Smooth muscle cell (in vitro differentiated cells): ENCODE data around the gene NUP98. TPM values are rescaled to one million over a fixed set of nuclear protein-coding genes. Genes with fewer than 3 reads are reported as not detected.

ENCODE experiments used
- DNase-seq: peaks from one replicate; lab custom pipeline; 2025; ENCODE audit not compliant: unreplicated experiment; lab: John Stamatoyannopoulos, UW
- H2AFZ ChIP-seq: fragments of 200-600 bp; sonication (generic); 2 replicates; pipeline ENCODE4 v1.6.0; 2016; ENCODE audit warnings: antibody characterized with exemption, low read depth, mild to moderate bottlenecking
- H3F3A ChIP-seq: fragments of 200-600 bp; sonication (generic); 2 replicates; pipeline ENCODE4 v1.6.0; 2017; ENCODE audit warnings: antibody characterized with exemption, low read depth
- H3K27ac ChIP-seq: fragments of 200-600 bp; sonication (generic); 2 replicates; pipeline ENCODE4 v1.5.1; 2016; ENCODE audit warnings: low read depth, mild to moderate bottlenecking
- H3K27me3 ChIP-seq: fragments of 200-600 bp; sonication (generic); 2 replicates; pipeline ENCODE4 v1.6.1; 2016; ENCODE audit warnings: low read depth, mild to moderate bottlenecking
- H3K36me3 ChIP-seq: fragments of 200-600 bp; sonication (generic); 2 replicates; pipeline ENCODE4 v1.5.1; 2016; ENCODE audit warnings: low read depth
- H3K4me1 ChIP-seq: fragments of 200-600 bp; sonication (generic); 2 replicates; pipeline ENCODE4 v1.5.1; 2016; ENCODE audit warnings: low read depth
- H3K4me2 ChIP-seq: fragments of 200-600 bp; sonication (generic); 2 replicates; pipeline ENCODE4 v1.6.0; 2016; ENCODE audit warnings: mild to moderate bottlenecking
- H3K4me3 ChIP-seq: fragments of 200-600 bp; sonication (generic); 2 replicates; pipeline ENCODE4 v1.5.1; 2016; ENCODE audit warnings: mild to moderate bottlenecking
- H3K79me2 ChIP-seq: fragments of 200-600 bp; sonication (generic); 2 replicates; pipeline ENCODE4 v1.6.0; 2016; ENCODE audit warnings: low read depth, mild to moderate bottlenecking
- H3K9ac ChIP-seq: fragments of 200-600 bp; sonication (generic); 2 replicates; pipeline ENCODE4 v1.6.0; 2016; ENCODE audit warnings: low read depth
- H3K9me3 ChIP-seq: fragments of 200-600 bp; sonication (generic); replicated peaks from 2 replicates; pipeline ENCODE4 v1.5.1; 2016; ENCODE audit warnings: low read depth
- H4K20me1 ChIP-seq: fragments of 200-600 bp; sonication (generic); 2 replicates; pipeline ENCODE4 v1.6.0; 2016; ENCODE audit warnings: low read depth
- WGBS: methylation state at CpG from one replicate; pipeline ENCODE4 v1.1.7; 2016; ENCODE audit warnings: low lambda C conversion rate; 5-methylcytosine and 5-hydroxymethylcytosine counted together
- polyA plus RNA-seq: library from polyadenylated mRNA; unstranded; fragments of >200 nt; fragmentation: Nextera tagmentation; extraction: Ambion mirVana; gene quantifications from 2 replicates; pipeline ENCODE4 v1.2.1, GENCODE V29; 2016
- total RNA-seq: library from RNA; depleted of rRNA; stranded (reverse); fragments of >200 nt; gene quantifications from 2 replicates; pipeline ENCODE4 v1.2.3, GENCODE V29; 2014
- TF ChIP-seq, protein P1 (sequence below): fragments of 200-600 bp; sonication (generic); IDR thresholded peaks from 2 replicates; pipeline ENCODE4 v1.5.1; 2017; ENCODE audit warnings: borderline replicate concordance, mild to moderate bottlenecking, antibody characterized with exemption; ENCODE audit not compliant: insufficient read depth, poor library complexity, severe bottlenecking

Gene NUP98
- total and polyA plus RNA-seq, 2 experiments from 2014 or later: 19.6 to 84.0 TPM

GRCh38 chr11:3823303-3823702 is 25.9 kb upstream of the NUP98 start:
- Histone ChIP-seq H3K9me3 (no peaks in the 10 kb centered on the region), H3K79me2 (no peaks in the 10 kb centered on the region), H3K4me1 (no peaks in the 10 kb centered on the region), H3K4me3 (no peak overlapping the region), H3K36me3 (no peaks in the 10 kb centered on the region), H3F3A (no peaks in the 10 kb centered on the region), H3K9ac (no peak overlapping the region), H3K27me3 (no peaks in the 10 kb centered on the region), H4K20me1 (peaks cover 8% of the 10 kb centered on the region), H2AFZ (no peak overlapping the region), H3K27ac (no peak overlapping the region), H3K4me2 (no peak overlapping the region)
- TF ChIP-seq, protein P1, sequence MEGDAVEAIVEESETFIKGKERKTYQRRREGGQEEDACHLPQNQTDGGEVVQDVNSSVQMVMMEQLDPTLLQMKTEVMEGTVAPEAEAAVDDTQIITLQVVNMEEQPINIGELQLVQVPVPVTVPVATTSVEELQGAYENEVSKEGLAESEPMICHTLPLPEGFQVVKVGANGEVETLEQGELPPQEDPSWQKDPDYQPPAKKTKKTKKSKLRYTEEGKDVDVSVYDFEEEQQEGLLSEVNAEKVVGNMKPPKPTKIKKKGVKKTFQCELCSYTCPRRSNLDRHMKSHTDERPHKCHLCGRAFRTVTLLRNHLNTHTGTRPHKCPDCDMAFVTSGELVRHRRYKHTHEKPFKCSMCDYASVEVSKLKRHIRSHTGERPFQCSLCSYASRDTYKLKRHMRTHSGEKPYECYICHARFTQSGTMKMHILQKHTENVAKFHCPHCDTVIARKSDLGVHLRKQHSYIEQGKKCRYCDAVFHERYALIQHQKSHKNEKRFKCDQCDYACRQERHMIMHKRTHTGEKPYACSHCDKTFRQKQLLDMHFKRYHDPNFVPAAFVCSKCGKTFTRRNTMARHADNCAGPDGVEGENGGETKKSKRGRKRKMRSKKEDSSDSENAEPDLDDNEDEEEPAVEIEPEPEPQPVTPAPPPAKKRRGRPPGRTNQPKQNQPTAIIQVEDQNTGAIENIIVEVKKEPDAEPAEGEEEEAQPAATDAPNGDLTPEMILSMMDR: no peak
- 94% methylated on average over 3 of the region's 3 CpGs for WGBS
- DNase-seq: no peak

- H3K4me1 ChIP-seq: no peaks in the 10 kb centered on the region
- H3K9me3 ChIP-seq: no peaks in the 10 kb centered on the region
- no peak overlapping the region for H3K27ac ChIP-seq
- no peaks in the 10 kb centered on the region for H3K36me3 ChIP-seq
- no peak overlapping the region for H2AFZ ChIP-seq
- WGBS: 98% methylated on average over 7 of the region's 7 CpGs
- TF ChIP-seq, protein P1: no peak
- no peak overlapping the region for H3K4me2 ChIP-seq
- H3K27me3 ChIP-seq: no peaks in the 10 kb centered on the region
- no peak overlapping the region for H3K4me3 ChIP-seq
- DNase-seq: no peak
- no peaks in the 10 kb centered on the region for H3F3A ChIP-seq
- no peaks in the 10 kb centered on the region for H4K20me1 ChIP-seq
- H3K79me2 ChIP-seq: no peaks in the 10 kb centered on the region
- no peak overlapping the region for H3K9ac ChIP-seq
Measured at GRCh38 chr11:3822312-3822711, 25.0 kb upstream of the NUP98 start.

- no peaks in the 10 kb centered on the region for H3K79me2 ChIP-seq
- DNase-seq: no peak
- H3K27ac ChIP-seq: no peak overlapping the region
- no peak overlapping the region for H3K4me2 ChIP-seq
- TF ChIP-seq, protein P1: no peak
- no peaks in the 10 kb centered on the region for H3F3A ChIP-seq
- H3K9me3 ChIP-seq: no peaks in the 10 kb centered on the region
- H3K27me3 ChIP-seq: no peaks in the 10 kb centered on the region
- no peaks in the 10 kb centered on the region for H3K36me3 ChIP-seq
- H3K4me3 ChIP-seq: no peak overlapping the region
- H2AFZ ChIP-seq: no peak overlapping the region
- 98% methylated on average over 2 of the region's 2 CpGs for WGBS
- H3K4me1 ChIP-seq: no peaks in the 10 kb centered on the region
- H3K9ac ChIP-seq: no peak overlapping the region
- no peaks in the 10 kb centered on the region for H4K20me1 ChIP-seq
Measured at GRCh38 chr11:3820971-3821370, 23.6 kb upstream of the NUP98 start.

DNA sequence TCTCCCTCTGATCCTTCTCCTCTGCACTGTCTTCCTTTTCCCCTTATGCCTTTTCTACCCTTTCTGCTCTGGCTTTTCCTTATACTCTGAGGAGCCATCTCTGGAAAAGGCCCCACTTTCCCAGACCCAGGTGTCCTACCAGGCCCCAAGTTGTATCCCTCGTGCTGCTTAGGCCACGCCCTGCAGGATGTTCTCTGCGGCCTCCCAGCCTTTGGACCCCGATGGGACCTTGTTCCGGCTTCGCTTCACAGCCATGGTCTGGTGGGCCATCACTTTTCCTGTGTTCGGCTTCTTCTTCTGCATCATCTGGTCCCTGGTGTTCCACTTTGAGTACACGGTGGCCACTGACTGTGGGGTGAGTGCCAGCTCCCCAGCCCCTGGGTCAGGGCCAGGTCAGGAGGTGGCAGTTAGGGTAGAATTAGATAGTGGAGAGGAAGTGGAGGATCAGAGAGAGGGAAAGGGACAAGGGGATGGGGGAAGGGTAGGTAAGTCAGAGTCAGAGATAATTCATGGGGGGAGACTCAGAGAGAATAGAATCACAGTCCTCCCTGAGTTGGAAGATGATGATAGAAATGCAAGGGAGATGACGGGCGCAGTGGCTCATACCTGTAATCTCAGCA is 19.9 kb upstream of the NUP98 start:
- WGBS: 95% methylated on average over 10 of the region's 10 CpGs
- Histone ChIP-seq H3K27ac (no peak overlapping the region), H3K36me3 (no peaks in the 10 kb centered on the region), H3K79me2 (no peaks in the 10 kb centered on the region), H3F3A (no peaks in the 10 kb centered on the region), H3K27me3 (no peaks in the 10 kb centered on the region), H2AFZ (no peak overlapping the region), H4K20me1 (no peaks in the 10 kb centered on the region), H3K4me1 (no peaks in the 10 kb centered on the region), H3K9ac (no peak overlapping the region), H3K4me2 (no peak overlapping the region), H3K9me3 (no peaks in the 10 kb centered on the region), H3K4me3 (no peak overlapping the region)
- DNase-seq: no peak
- TF ChIP-seq, protein P1: no peak
